Hepatocyte (in vitro differentiated cells): Measurements from ENCODE around the gene C19orf44.

Experiments used
- EZH2 ChIP-seq: fragments of 200-600 bp; sonication (generic); IDR thresholded peaks from 2 replicates; pipeline ENCODE4 v1.6.1; 2016; ENCODE audit warnings: antibody characterized with exemption, mild to moderate bottlenecking, borderline replicate concordance
- EZH2phosphoT487 ChIP-seq: fragments of 200-600 bp; sonication (generic); IDR thresholded peaks from one replicate; pipeline ENCODE4 v1.6.1; 2018; ENCODE audit warnings: antibody characterized with exemption, mild to moderate bottlenecking, low read depth, moderate library complexity; ENCODE audit not compliant: unreplicated experiment, severe bottlenecking
- TF ChIP-seq, protein P1 (sequence below): fragments of 200-600 bp; sonication (generic); IDR thresholded peaks from 2 replicates; pipeline ENCODE4 v1.5.1; 2016; ENCODE audit warnings: antibody characterized with exemption, mild to moderate bottlenecking; ENCODE audit not compliant: poor library complexity

DNA sequence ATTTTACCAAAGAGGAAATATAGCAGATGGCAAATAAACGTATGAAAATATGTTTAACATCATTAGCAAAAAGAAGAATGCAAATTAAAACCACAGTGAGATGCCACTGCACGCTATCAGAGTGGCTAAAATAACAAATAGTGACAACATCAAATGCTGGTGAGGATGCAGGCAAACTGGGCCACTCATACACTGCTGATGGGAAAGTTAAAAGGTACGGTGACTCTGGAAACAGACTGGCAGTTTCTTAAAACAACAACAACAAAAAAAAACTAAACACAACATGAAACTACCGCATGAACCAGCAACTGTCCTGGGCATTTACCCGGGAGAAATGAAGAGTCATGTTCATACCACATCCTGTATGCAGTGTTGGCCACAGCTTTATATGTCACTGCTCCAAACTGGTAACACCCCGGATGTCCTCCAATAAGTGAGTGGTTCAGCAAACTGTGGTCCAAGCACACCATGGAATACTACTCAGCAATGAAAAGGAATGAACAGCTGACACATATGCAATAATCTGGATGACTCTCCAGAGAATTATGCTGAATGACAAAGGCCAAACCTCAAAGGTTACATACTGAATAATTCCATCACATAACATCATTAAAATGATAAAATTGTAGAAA lies 46.7 kb upstream of the C19orf44 start:
- TF ChIP-seq EZH2phosphoT487 (no peak), EZH2 (no peak)
- TF ChIP-seq, protein P1, sequence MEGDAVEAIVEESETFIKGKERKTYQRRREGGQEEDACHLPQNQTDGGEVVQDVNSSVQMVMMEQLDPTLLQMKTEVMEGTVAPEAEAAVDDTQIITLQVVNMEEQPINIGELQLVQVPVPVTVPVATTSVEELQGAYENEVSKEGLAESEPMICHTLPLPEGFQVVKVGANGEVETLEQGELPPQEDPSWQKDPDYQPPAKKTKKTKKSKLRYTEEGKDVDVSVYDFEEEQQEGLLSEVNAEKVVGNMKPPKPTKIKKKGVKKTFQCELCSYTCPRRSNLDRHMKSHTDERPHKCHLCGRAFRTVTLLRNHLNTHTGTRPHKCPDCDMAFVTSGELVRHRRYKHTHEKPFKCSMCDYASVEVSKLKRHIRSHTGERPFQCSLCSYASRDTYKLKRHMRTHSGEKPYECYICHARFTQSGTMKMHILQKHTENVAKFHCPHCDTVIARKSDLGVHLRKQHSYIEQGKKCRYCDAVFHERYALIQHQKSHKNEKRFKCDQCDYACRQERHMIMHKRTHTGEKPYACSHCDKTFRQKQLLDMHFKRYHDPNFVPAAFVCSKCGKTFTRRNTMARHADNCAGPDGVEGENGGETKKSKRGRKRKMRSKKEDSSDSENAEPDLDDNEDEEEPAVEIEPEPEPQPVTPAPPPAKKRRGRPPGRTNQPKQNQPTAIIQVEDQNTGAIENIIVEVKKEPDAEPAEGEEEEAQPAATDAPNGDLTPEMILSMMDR: no peak
